HepG2 (cell line): ENCODE results near the gene SKA2.

Source experiments
- CEBPZ ChIP-seq: IDR thresholded peaks from 2 replicates; pipeline ENCODE4 v1.6.1; 2012; ENCODE audit warnings: low read length, improper control_type of control experiment
- KAT8 ChIP-seq: IDR thresholded peaks from 2 replicates; pipeline ENCODE4 v1.6.1; 2016; ENCODE audit warnings: missing genetic modification reagents, missing compliant biosample characterization
- MXI1 ChIP-seq: IDR thresholded peaks from 3 replicates; pipeline ENCODE4 v1.6.1; 2012; ENCODE audit warnings: low read depth, low read length, inconsistent platforms, borderline replicate concordance
- MYC ChIP-seq: sonication (generic); formaldehyde crosslinking; IDR thresholded peaks from 2 replicates; pipeline ENCODE4 v1.9.0; 2021; ENCODE audit warnings: missing genetic modification reagents, borderline replicate concordance
- RFXANK ChIP-seq: IDR thresholded peaks from 2 replicates; pipeline ENCODE4 v1.6.1; 2016

GRCh38 chr17:59111539-59111938 is 43.4 kb downstream of the SKA2 start:
- no peak for TF ChIP-seq MYC (CRISPR knock-in tag)
- no peak for TF ChIP-seq RFXANK
- no peak for TF ChIP-seq KAT8 (CRISPR knock-in tag)
- no peak for TF ChIP-seq CEBPZ
- no peak for TF ChIP-seq MXI1
